OCI-LY7 (cell line): ENCODE results near the gene TBXT.

ENCODE experiments used
- CTCF ChIP-seq: fragments of 200-600 bp; sonication (generic); conservative IDR thresholded peaks from 2 replicates; pipeline ENCODE4 v1.5.1; 2014; ENCODE audit warnings: mild to moderate bottlenecking, antibody characterized with exemption, low read length, moderate library complexity, mixed read lengths
- EZH2phosphoT487 ChIP-seq: fragments of 200-600 bp; sonication (generic); IDR thresholded peaks from 2 replicates; pipeline ENCODE4 v1.6.1; 2018; ENCODE audit warnings: low read depth, borderline replicate concordance, mild to moderate bottlenecking, mixed run types, antibody characterized with exemption, low read length, moderate library complexity, mixed read lengths

- no peak for TF ChIP-seq CTCF
- no peak for TF ChIP-seq EZH2phosphoT487
These were observed 55.1 kb downstream of the TBXT start for GRCh38 chr6:166112580-166112979.
